Gastroesophageal sphincter (tissue), 4 donors: Measurements from ENCODE around the gene NELFA. TPM values are rescaled to one million over a fixed set of nuclear protein-coding genes. Genes with fewer than 3 reads are reported as not detected.

ENCODE experiments used
- ATAC-seq: fragments of 150-250 bp; one replicate; pipeline ENCODE4 v1.9.1; 2016; ENCODE audit warnings: mild to moderate bottlenecking, moderate library complexity
- H3K27ac ChIP-seq, 4 donors: fragments of 200-600 bp; sonication (generic) in 3 of 4; 1 replicate in 3 of 4; 2 replicates in 1 of 4; pipeline ENCODE4 v1.5.1; 2016 to 2019
- H3K27me3 ChIP-seq: fragments of 200-600 bp; sonication (generic); one replicate; pipeline ENCODE4 v1.5.1; 2019
- H3K36me3 ChIP-seq, 2 donors: fragments of 200-600 bp; sonication (generic); one replicate each; pipeline ENCODE4 v1.5.1; 2019; ENCODE audit warnings: control low read depth in 1 of 2
- H3K4me1 ChIP-seq, 3 donors: fragments of 200-600 bp; sonication (generic); 1 replicate in 2 of 3; 2 replicates in 1 of 3; pipeline ENCODE4 v1.5.1; 2016 to 2019; ENCODE audit warnings: control low read depth in 2 of 3
- H3K4me3 ChIP-seq, 2 donors: fragments of 200-600 bp; sonication (generic); one replicate each; pipeline ENCODE4 v1.5.1; 2019; ENCODE audit warnings: mild to moderate bottlenecking in 1 of 2, moderate library complexity in 1 of 2
- H3K9me3 ChIP-seq, 3 donors: fragments of 200-600 bp; sonication (generic); one replicate each; pipeline ENCODE4 v1.5.1; 2017 to 2019; ENCODE audit warnings: control low read depth in 2 of 3
- EP300 ChIP-seq: sonication (generic); formaldehyde crosslinking; IDR thresholded peaks from one replicate; pipeline ENCODE4 v1.6.1; 2017; ENCODE audit warnings: antibody characterized with exemption, mild to moderate bottlenecking
- POLR2A ChIP-seq, 2 donors: fragments of 450-650 bp; IDR thresholded peaks; one replicate each; pipeline ENCODE4 v1.6.1; 2017; ENCODE audit warnings: antibody characterized with exemption in 2 of 2, mild to moderate bottlenecking in 2 of 2, moderate library complexity in 1 of 2
- POLR2AphosphoS5 ChIP-seq: sonication (generic); formaldehyde crosslinking; IDR thresholded peaks from one replicate; pipeline ENCODE4 v1.6.1; 2017; ENCODE audit warnings: antibody characterized with exemption
- WGBS, 2 donors: methylation state at CpG; one replicate each; pipeline ENCODE4 v1.1.5; 2018; ENCODE audit warnings: low coverage in 1 of 2; 5-methylcytosine and 5-hydroxymethylcytosine counted together
- total RNA-seq, 4 donors: library from RNA; depleted of rRNA; stranded (reverse); fragments of >200 nt; gene quantifications; one replicate each; pipeline ENCODE4 v1.1.0, GENCODE V29; 2016
- TF ChIP-seq, protein P1 (sequence below), 4 experiments: fragments of 200-600 bp in 2 of 4; fragments of 450-650 bp in 2 of 4; sonication (generic) in 1 of 4; IDR thresholded peaks; one replicate each; pipeline ENCODE4 v1.5.1; 2017 to 2019; ENCODE audit warnings: antibody characterized with exemption in 4 of 4, mild to moderate bottlenecking in 2 of 4, moderate library complexity in 2 of 4

The NELFA gene
- total RNA-seq, 4 donors from 2014 or later = 14.5 to 19.4 (median 17.5) TPM

DNA sequence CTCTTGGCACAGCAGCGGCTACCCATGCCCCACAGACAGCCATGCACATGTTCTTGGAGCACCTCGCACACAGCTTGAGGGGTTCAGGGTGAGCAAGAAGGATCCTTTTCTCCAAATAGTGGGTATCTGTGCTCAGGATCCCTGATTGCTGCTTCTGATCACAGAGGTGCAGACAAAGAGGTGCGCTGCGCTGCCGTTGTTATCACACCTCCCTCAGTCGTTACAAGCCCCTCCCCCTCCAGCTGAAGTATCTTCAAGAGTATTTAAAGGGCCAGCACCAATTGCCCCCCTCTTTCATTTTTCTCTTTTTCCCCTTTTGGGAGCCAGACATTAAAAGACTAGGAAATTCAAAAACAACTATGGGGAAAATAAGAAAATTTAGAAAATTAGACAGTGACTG, 44.3 kb downstream of the NELFA start:
- H3K36me3 ChIP-seq = peaks cover 0 to 69% of the 10 kb centered on the region in 2 donors
- ATAC-seq = no peak
- 61 to 81% methylated on average over 4 to 6 of the region's 6 CpGs for WGBS, 2 donors
- no peak overlapping the region for H3K27ac ChIP-seq
- no peaks in the 10 kb centered on the region for H3K4me1 ChIP-seq
- H3K9me3 ChIP-seq = no peaks in the 10 kb centered on the region
- TF ChIP-seq EP300 (no peak), POLR2A (IDR thresholded peaks at IDR 0.05) (no peak), POLR2AphosphoS5 (no peak)
- TF ChIP-seq, protein P1, sequence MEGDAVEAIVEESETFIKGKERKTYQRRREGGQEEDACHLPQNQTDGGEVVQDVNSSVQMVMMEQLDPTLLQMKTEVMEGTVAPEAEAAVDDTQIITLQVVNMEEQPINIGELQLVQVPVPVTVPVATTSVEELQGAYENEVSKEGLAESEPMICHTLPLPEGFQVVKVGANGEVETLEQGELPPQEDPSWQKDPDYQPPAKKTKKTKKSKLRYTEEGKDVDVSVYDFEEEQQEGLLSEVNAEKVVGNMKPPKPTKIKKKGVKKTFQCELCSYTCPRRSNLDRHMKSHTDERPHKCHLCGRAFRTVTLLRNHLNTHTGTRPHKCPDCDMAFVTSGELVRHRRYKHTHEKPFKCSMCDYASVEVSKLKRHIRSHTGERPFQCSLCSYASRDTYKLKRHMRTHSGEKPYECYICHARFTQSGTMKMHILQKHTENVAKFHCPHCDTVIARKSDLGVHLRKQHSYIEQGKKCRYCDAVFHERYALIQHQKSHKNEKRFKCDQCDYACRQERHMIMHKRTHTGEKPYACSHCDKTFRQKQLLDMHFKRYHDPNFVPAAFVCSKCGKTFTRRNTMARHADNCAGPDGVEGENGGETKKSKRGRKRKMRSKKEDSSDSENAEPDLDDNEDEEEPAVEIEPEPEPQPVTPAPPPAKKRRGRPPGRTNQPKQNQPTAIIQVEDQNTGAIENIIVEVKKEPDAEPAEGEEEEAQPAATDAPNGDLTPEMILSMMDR (IDR thresholded peaks at IDR 0.05) = no peak
- no peak overlapping the region for H3K4me3 ChIP-seq
- no peaks in the 10 kb centered on the region for H3K27me3 ChIP-seq

DNA sequence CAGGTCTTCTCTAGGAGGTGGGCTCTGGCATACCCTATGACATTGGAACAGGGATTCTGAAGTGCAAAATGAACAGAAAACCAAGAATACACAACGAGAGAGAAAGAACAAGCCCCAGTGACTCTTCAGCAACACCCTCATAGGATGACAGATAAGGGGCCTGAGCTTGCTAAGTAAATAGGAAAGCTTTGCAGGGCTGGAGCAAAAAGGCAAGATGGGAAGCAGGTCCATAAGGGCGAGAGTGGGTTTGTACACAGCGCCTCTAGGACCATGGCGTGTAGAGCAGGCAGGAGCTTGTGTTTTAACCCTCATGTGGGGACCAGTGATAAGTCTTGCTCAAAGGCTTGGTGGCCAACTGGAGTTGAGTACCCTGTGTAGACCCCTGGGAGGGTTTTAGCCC, 45.8 kb downstream of the NELFA start:
- Histone ChIP-seq H3K4me1 (no peaks in the 10 kb centered on the region), H3K4me3 (no peak overlapping the region), H3K27me3 (no peaks in the 10 kb centered on the region), H3K36me3 (peaks cover 0 to 70% of the 10 kb centered on the region in 2 donors), H3K9me3 (no peaks in the 10 kb centered on the region), H3K27ac (no peak overlapping the region)
- TF ChIP-seq POLR2A (IDR thresholded peaks at IDR 0.05) (no peak), EP300 (no peak), POLR2AphosphoS5 (no peak)
- TF ChIP-seq, protein P1 (IDR thresholded peaks at IDR 0.05) = no peak
- WGBS, 2 donors = 80 to 84% methylated on average over 1 to 4 of the region's 4 CpGs
- ATAC-seq = no peak

- no peak overlapping the region for H3K27ac ChIP-seq
- peaks cover 0 to 78% of the 10 kb centered on the region in 2 donors for H3K36me3 ChIP-seq
- no peak overlapping the region for H3K4me3 ChIP-seq
- TF ChIP-seq POLR2A (IDR thresholded peaks at IDR 0.05) (no peak), POLR2AphosphoS5 (no peak), EP300 (no peak)
- TF ChIP-seq, protein P1 (IDR thresholded peaks at IDR 0.05) = no peak
- ATAC-seq = no peak
- H3K9me3 ChIP-seq = no peaks in the 10 kb centered on the region
- no peaks in the 10 kb centered on the region for H3K27me3 ChIP-seq
- WGBS, 2 donors = 78% methylated on average over 4 of the region's 4 CpGs; no CpG with 5 or more reads in 1 of the 2 donors
- H3K4me1 ChIP-seq = no peaks in the 10 kb centered on the region
Observed at GRCh38 chr4:1961563-1961962, 47.2 kb downstream of the NELFA start.

GRCh38 chr4:1961038-1961437, 47.7 kb downstream of the NELFA start:
- TF ChIP-seq POLR2A (IDR thresholded peaks at IDR 0.05) (no peak), POLR2AphosphoS5 (no peak), EP300 (no peak)
- TF ChIP-seq, protein P1 (IDR thresholded peaks at IDR 0.05) = no peak
- H3K36me3 ChIP-seq = peaks cover 0 to 84% of the 10 kb centered on the region in 2 donors
- 93 to 94% methylated on average over 10 to 13 of the region's 15 CpGs for WGBS, 2 donors

GRCh38 chr4:1960170-1960825, 48.5 kb downstream of the NELFA start:
- Histone ChIP-seq H3K9me3 (no peaks in the 10 kb centered on the region), H3K27ac (no peak overlapping the region), H3K4me1 (no peaks in the 10 kb centered on the region), H3K36me3 (peaks cover 0 to 91% of the 10 kb centered on the region in 2 donors), H3K4me3 (no peak overlapping the region), H3K27me3 (no peaks in the 10 kb centered on the region)
- TF ChIP-seq, protein P1 (IDR thresholded peaks at IDR 0.05) = no peak
- TF ChIP-seq POLR2AphosphoS5 = no peak
- TF ChIP-seq POLR2A (IDR thresholded peaks at IDR 0.05) = no peak
- TF ChIP-seq EP300 = no peak
- 72 to 74% methylated on average over 4 to 6 of the region's 7 CpGs for whole genome bisulfite sequencing, 2 donors
- no peak for ATAC-seq

More at GRCh38 chr4:1961038-1961437, 47.7 kb downstream of the NELFA start:
- no peak for ATAC-seq
- Histone ChIP-seq H3K4me3 (no peak overlapping the region), H3K27ac (no peak overlapping the region), H3K27me3 (no peaks in the 10 kb centered on the region), H3K9me3 (no peaks in the 10 kb centered on the region), H3K4me1 (no peaks in the 10 kb centered on the region)
